ENCODE results near the gene KRTAP1-4. TPM values are rescaled to one million over a fixed set of nuclear protein-coding genes. Genes with fewer than 3 reads are reported as not detected.
"Not testable (repeated sequence)": the region's sequence is repeated elsewhere in the genome, so short reads cannot be mapped to it uniquely, and the experiment has no call there.

Gene KRTAP1-4
- total RNA-seq, 1 donor, result not detected

DNA sequence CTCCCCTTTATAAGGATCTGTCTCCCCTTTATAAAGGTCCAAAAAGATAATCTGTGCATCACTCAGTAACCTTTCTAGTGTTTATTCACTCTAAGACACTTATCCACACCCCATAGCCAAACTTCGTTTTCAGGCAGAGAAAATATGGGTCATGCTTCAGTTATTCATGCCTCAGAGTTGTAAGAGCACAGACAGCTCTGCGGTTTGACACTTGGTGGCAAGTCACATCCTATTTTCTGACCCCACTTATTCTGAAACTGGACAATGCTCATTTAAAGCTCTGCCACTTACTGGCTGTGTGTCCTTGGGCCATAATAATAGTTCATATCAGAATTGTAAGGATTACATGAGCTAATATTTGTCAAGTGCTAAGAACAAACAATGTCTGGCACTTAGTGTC, 19.1 kb upstream of the KRTAP1-4 start:
- DNase-seq (ENCODE audit: low read depth in 2 of 3, low spot score in 2 of 3), result no peak

DNA sequence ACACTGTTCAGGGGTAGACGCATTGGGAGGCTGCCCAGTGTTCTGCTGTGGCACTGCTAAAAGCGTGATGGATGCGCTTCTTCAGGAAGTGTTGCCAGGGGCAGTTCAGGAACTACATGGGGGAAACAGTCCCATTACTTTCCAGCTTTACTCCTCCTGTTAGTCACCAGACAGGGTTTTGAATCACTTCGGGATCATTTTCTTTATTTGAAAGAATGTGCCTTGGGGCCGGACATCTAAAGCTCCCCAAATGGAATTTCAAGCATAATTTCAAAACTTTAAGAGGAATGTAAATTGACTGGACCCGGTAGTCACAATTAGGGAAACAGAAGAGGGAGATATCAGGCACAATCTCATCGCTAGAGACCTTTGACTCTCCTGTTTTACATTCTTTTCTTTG, 18.4 kb upstream of the KRTAP1-4 start:
- DNase-seq (ENCODE audit: low read depth in 2 of 3, low spot score in 2 of 3), result no peak

DNA sequence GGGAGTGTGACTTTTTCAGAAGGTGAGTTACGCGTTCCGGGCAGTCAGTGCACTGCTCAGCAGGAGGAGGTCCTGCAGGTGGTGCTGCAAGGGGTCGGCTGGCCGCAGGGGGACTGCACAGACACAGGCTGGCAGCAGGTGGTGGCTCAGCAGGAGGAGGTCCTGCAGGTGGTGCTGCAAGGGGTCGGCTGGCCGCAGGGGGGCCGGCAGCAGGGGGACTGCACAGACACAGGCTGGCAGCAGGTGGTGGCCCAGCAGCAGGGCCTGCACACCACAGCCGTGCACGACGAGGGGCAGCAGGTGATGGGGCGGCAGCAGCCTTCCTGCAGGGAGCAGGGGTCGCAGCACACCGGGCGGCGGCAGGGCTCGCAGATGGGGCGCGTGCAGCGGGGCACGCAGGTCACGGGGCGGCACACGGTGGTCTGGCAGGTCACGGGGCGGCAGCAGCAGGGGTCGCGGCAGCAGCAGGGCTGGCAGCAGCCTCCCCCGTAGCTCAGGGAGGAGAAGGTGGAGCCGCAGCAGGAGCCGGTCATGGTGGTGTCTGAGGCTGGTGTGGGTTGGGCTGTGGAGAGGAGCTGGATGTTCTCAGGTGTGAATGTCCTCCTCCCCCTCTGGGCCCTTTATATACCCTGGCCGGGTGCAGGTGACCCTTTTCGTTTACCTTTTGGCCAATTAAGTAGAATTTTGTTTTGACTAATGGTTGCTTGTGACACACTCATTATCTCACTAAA, 16.9 kb upstream of the KRTAP1-4 start, which contains the start of gene KRTAP2-1:
Gene KRTAP2-1, minus strand, starts transcription at position 582 of the 731 bp plus-strand sequence. Its CDS starts 49 bp downstream, at position 533.
- DNase-seq (ENCODE audit: low read depth in 2 of 3, low spot score in 2 of 3), result not testable (repeated sequence)

DNA sequence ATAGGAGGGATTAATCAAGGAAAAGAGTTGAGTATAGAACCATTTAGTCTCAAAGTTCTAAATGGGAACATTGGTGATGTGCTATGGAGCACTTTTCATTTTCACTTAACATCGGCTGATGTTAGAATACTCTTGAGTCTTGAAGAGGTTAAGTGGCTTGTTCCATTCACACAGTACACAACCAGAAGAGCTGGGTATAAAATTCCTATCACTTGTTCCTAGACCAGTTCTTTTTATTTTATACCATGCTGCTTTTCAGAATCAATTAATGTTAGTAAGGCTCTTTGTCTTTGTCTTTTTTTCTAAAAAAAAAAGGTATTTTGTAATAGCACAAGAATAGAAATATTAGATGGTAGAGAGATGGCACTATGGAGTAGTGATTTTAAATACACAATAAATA, 13.0 kb upstream of the KRTAP1-4 start:
- no peak for DNase-seq (ENCODE audit: low read depth in 2 of 3, low spot score in 2 of 3)

DNA sequence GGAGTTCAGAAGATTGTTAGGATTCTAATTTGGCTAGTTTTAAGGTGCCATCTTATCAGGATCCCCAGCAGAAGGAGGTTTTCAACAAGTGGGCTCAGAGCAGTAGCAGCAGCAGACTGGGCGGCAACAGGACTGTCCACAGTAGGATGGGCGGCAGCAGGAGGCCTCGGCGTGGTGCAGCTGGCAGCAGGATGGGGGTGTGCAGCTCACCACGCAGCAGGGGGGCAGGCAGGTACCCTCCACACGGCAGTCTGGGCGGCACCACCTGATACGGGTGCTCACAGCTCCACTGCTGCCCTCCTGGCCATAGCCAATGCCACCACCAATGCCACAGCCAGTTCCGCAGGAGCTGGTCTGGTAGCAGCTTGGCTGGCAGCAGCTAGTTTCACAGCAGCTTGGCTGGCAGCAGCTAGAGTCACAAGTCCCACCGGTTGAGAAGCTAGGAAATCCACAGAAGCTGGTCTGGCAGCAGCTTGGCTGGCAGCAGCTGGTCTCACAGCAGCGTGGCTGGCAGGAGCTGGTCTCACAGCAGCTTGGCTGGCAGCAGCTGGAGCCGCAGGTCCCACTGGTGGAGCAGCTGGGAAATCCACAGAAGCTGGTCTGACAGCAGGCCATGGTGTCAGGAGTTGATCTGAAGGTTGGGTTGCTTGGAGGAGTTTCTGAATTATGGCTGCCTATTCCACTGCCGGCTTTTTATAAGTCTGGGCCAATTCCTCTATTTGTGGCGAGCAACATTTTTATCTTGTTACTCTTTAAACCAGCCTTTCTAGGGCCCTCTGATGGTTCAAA, 11.0 kb upstream of the KRTAP1-4 start, which contains the start of gene KRTAP1-1:
Gene KRTAP1-1, minus strand, starts transcription at position 668 of the 789 bp plus-strand sequence. Its CDS starts 53 bp downstream, at position 615.
- DNase-seq (ENCODE audit: low read depth in 2 of 3, low spot score in 2 of 3), result not testable (repeated sequence)

DNA sequence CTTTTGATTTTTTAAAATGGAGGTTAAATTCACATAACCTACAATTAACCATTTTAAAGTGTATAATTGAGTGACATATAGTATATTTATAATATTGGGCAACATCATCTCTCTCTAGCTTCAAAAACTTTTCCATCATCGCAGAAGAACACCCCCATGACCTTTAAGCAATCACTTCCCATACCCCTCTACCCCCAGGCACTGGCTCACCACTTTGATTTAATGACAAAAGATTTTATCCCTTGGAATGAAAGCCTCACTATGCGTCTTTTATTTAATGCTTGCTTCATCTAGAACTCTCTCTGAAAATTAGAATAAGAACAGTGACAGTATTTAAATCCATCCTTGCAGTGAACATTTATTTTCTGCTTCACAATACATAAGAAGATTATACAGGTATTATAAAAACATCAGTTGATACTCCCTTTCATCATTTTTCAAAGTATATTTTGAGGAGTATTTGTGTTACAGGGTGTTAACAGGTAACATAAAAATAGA, 7.9 kb upstream of the KRTAP1-4 start:
- no peak for DNase-seq (ENCODE audit: low read depth in 2 of 3, low spot score in 2 of 3)

DNA sequence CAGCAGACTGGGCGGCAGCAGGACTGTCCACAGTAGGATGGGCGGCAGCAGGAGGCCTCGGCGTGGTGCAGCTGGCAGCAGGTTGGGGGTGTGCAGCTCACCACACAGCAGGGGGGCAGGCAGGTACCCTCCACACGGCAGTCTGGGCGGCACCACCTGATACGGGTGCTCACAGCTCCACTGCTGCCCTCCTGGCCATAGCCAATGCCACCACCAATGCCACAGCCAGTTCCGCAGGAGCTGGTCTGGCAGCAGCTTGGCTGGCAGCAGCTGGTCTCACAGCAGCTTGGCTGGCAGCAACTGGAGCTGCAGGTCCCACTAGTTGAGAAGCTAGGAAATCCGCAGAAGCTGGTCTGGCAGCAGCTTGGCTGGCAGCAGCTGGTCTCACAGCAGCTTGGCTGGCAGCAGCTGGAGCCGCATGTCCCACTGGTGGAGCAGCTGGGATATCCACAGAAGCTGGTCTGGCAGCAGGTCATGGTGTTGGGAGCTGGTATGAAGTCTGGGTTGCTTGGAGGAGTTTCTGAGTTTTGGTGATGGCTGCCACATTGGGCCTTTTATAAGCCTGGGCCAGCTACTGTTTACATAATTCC, 4.4 kb upstream of the KRTAP1-4 start, which contains the start of gene KRTAP1-3:
Gene KRTAP1-3, minus strand, starts transcription at position 529 of the 590 bp plus-strand sequence. Its CDS starts 53 bp downstream, at position 476.
- DNase-seq (ENCODE audit: low read depth in 2 of 3, low spot score in 2 of 3), result not testable (repeated sequence)

DNA sequence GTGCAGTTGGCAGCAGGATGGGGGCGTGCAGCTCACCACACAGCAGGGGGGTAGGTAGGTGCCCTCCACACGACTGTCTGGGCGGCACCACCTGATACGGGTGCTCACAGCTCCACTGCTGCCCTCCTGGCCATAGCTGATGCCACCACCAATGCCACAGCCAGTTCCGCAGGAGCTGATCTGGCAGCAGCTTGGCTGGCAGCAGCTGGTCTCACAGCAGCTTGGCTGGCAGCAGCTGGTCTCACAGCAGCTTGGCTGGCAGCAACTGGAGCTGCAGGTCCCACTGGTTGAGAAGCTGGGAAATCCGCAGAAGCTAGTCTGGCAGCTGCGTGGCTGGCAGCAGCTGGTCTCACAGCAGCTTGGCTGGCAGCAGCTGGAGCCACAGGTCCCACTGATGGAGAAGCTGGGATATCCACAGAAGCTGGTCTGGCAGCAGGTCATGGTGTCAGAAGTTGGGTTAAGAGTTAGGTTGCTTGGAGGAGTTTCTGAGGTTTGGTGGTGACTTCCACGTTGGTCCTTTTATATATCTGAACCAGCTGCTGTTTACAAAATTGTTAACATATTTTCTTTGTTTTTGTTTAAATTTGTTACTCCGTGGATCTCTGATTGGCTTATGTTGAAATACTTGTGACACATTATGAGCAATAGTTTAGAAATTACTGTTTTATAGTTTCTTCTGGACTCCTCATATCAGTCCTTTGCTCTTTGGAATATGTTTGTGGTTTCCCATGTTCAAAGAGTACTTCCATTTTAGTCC, 3.1 kb downstream of the KRTAP1-4 start, which contains the start of gene KRTAP1-5:
Gene KRTAP1-5, minus strand, starts transcription at position 494 of the 757 bp plus-strand sequence. Its CDS starts 53 bp downstream, at position 441.
- no peak for DNase-seq (ENCODE audit: low read depth in 2 of 3, low spot score in 2 of 3)

DNA sequence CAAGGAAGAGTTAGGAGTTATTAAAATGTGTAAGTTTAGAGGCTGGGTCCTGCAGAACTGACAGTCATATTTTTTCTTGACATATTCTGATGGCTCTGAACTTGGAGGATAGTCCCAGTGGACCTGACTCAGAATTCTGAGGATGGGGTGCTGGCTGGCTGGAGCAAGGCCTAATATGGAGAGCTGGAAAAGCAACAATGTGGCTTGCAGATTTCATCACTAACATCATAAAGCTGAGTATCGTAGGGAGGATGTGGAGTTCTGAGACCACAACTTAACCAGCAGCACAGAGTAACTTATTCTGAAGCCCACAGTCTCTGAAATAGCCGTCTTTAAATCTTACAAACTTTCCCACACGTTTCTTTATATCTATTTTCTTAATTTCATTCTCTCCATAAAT, 5.3 kb downstream of the KRTAP1-4 start:
- no peak for DNase-seq (ENCODE audit: low read depth in 2 of 3, low spot score in 2 of 3)

DNA sequence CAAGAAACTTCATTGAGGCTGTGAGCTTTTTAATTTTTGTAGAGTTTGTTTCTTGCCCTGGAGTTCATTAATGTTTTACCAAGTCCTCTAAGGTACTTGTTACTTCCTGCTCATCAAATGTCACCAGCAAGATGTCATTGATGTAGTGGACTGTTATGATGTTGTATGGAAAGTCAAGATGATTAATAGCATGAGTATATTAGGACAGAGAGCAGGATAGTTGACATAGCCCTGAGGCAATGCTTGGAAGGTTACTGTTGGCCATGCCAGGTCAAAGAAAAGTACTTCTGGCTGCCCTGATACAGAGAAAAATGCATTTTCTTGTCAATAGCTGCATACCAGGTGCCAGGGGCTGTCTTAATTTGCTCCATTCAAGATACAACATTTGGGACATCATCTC, 9.7 kb downstream of the KRTAP1-4 start:
- no peak for DNase-seq (ENCODE audit: low read depth in 2 of 3, low spot score in 2 of 3)

DNA sequence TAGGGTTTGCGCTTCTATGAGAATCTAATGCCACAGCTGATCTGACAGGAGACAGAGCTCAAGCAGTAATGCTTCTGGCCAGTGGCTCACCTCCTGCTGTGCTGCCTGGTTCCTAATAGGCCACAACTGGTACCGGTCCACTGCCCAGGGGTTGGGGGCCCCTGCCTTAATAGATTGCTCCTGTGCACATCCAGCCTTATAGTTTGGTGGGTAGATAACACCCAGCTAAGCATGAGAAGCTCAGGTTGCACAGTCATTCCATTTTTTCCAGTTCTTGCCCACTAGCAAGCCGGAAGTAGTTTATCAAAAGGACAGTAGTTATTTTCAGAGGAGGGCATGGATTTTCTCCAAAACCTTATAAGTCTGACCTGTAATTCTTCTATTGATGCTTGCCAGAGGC, 10.6 kb downstream of the KRTAP1-4 start:
- DNase-seq (ENCODE audit: low read depth in 2 of 3, low spot score in 2 of 3), result no peak

DNA sequence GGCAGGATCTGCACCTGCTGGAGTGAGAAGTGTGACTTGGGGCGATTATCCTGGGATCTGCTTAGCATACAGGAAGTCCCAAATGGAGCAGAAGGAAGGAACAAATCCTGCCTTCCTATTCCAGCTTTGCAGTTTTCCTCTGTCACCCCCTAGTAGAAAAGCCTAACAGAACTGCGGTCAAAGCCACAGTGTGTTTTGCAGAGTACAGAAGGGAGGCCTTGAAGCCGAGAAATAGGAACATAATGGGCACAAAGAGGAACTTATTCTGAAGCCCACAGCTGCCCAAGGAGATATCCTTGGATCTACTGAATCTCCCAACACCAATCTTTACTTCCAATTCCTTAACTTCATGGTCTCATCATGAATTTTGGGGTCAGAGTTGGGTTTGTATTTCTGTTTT, 11.5 kb downstream of the KRTAP1-4 start:
- peak in 2 of 3 donors; percentile 3 to 44 for DNase-seq (ENCODE audit: low read depth in 2 of 3, low spot score in 2 of 3)

DNA sequence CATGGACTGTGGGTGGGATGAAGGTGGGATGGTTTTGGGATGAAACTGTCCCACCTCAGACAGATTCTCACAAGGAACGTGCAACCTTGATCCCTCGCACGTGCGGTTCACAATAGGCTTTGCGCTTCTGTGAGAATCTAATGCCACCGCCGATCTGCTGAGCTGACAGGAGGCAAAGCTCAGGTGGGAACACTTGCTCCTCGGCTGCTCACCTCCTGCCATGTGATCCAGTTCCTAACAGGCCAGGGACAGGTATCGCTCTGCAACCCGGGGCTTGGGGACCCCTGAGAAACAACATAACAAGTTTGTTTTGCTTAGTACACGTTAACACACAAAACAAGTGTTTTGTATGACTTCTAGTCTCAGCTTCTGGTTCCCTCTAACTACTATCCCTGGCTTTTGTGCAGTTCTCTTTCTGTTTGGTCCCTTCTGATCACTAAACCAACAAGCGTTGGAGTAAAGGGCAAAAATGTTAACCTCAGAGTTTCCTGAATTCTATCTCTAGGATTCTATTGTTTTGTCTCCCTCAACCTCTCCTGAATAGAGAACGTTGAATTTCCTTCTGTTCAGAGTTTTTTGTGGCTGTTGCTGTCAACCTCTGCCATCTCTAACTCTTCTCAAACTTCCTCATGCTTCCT, 13.3 kb downstream of the KRTAP1-4 start:
- DNase-seq (ENCODE audit: low read depth in 2 of 3, low spot score in 2 of 3), result no peak

DNA sequence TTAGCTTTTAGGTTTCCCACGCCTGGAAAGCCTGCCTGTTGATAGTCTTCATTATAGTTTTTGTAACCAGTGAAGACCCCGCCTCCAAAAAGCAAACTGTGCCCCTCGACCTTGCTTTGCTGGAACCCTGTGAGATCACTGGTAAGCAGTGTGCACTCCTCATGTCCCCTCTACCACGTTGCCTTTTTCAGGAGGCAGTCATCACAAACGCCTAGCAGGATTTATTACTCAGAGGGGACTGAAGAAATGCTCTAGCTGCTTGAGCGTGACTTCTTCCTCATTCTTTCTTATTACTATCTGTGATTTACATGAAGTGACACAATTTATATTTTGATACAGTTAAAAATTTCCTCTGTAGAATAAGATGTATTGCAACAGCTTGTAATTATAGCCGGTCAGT, 14.5 kb downstream of the KRTAP1-4 start:
- no peak for DNase-seq (ENCODE audit: low read depth in 2 of 3, low spot score in 2 of 3)

DNA sequence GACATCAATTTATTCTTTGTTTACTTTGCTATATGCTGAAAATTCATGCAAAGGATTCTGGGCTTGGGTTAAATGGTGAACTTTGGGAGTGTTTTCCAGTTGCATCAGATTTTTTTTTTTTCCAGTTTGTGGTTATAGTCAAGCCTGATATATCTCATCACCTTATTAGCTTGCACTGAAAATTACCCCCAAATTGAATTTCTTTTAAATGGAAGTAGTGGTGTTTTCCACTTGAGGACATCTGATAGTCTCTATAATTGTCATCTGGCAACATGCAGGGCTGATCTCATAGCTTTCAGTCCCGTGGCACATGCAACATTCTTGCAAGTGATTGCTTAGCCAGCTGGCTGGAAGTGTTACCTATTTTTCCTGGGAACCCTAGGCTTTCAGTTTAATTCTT, 16.4 kb downstream of the KRTAP1-4 start:
- no peak for DNase-seq (ENCODE audit: low read depth in 2 of 3, low spot score in 2 of 3)

DNA sequence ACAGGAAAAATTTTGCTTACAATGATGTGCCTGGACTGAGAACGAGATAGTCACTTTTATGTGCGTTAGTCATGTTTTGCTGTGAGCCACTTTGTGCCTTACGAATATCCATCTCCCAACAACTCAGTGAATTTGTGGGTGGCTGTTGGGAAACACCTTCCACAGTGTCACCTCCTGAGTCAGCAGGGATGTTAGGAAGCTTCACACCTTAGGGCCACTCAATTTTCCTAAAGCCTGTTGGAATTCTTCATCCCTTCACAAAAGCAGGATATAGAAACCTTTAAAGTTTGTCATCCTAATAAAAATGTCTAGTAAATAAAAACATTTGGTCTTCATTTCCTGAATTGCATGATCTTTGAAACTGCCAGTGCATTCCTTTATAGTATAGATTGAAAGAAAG, 16.8 kb downstream of the KRTAP1-4 start:
- DNase-seq (ENCODE audit: low read depth in 2 of 3, low spot score in 2 of 3), result no peak

DNA sequence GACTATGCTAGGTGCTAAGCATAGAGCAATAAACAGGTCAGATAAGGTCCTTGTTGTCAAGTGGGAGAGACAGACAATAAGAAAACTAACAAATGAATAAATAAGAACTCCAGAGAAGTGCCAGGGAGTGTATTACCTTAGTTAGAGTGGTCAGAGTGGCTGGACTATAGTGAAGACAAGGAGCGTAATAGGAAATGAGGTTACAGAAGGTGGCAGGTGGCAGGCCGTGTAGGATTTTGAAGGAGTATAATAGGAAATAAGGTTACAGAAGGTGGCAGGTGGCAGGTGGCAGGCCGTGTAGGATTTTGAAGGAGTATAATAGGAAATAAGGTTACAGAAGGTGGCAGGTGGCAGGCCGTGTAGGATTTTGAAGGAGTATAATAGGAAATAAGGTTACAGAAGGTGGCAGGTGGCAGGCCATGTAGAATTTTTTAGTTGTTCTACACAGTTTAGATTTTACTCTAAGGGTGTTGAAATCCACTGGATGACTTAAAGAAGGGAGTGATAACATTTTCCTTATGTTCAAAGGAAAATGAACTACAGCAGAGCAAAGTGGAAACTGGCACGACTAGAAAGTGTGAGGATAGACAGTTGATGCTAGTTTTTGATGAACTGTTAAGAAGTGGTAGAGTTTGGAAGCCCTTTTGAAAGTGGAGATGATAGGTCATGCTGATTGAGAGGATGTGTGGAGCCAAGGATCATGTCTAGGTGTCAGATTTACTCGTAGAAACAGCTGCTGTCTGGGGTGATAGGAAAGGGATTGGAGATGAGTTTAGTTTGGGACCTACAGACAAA, 17.5 kb downstream of the KRTAP1-4 start:
- DNase-seq (ENCODE audit: low read depth in 2 of 3, low spot score in 2 of 3), result no peak

DNA sequence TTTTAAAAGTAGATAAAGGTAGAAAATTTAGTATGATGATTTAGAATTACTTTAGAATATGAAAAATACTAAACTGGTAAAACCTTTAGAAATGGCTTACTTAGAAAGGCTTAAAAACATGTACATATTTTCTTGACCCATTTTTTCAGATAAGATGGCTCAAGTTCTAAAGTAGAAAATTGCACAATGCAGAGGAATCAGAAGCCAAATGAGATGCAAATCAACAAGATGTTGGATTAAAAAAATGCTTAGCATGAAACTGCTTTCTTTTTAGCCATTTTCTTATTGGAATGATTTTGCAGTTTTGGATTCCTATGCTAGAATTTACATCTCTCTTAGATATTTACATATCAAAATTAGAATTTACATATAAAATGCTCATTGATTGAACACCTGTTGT, 19.6 kb downstream of the KRTAP1-4 start:
- DNase-seq (ENCODE audit: low read depth in 2 of 3, low spot score in 2 of 3), result no peak

DNA sequence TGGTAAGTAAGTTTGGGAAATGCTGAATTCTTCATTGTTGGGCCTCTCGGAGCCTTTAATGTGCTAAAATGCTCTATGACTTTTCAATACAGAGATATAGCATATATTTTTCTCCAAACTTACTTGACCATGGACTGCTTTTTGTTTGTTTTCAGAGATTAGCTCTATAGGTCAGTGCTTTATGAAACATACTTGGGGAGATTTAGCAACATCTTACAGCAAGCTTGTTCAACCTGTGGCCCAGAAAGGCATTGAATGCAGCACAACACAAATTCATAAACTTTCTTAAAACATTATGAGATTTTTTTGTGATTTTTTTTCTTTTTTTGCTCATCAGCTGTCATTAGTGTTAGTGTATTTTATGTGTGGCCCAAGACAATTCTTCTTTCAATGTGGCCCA, 20.1 kb downstream of the KRTAP1-4 start:
- no peak for DNase-seq (ENCODE audit: low read depth in 2 of 3, low spot score in 2 of 3)

Data from hematopoietic multipotent progenitor cell (in vitro differentiated cells).